ENCODE data around the gene GALNT11.

The GALNT11 gene

DNA sequence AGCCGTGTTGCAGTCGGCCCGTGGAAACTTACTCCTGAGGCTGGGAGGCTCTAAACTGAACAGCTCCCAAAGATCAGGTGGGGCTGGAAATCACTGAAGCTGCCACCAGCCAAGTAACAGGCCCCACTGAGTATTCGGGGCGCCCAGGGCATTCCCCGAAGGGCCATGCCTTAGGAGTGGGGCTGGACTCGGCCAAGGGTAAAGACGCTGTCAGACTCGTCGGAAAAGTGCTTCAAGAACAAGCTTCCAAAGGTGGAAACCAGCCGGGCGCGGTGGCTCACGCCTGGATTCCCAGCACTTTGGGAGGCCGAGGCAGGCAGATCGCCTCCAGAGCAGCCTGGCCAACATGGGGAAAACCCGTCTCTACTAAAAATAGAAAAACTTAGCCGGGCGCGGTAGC, 102.8 kb downstream of the GALNT11 start:
- Histone ChIP-seq H3K9me3 (ENCODE audit: control insufficient read depth, insufficient read depth, low read length) (peaks cover 5% of the 10 kb centered on the region), H3K4me1 (ENCODE audit: control insufficient read depth, insufficient read depth, low read length) (no peaks in the 10 kb centered on the region), H3K9ac (ENCODE audit: low read depth, low read length) (no peak overlapping the region), H3K36me3 (ENCODE audit: control insufficient read depth, insufficient read depth, low read length) (peaks cover 28% of the 10 kb centered on the region), H3K4me3 (ENCODE audit: low read depth, low read length) (no peak overlapping the region), H3K27me3 (ENCODE audit: control insufficient read depth, insufficient read depth, low read length) (no peaks in the 10 kb centered on the region)

DNA sequence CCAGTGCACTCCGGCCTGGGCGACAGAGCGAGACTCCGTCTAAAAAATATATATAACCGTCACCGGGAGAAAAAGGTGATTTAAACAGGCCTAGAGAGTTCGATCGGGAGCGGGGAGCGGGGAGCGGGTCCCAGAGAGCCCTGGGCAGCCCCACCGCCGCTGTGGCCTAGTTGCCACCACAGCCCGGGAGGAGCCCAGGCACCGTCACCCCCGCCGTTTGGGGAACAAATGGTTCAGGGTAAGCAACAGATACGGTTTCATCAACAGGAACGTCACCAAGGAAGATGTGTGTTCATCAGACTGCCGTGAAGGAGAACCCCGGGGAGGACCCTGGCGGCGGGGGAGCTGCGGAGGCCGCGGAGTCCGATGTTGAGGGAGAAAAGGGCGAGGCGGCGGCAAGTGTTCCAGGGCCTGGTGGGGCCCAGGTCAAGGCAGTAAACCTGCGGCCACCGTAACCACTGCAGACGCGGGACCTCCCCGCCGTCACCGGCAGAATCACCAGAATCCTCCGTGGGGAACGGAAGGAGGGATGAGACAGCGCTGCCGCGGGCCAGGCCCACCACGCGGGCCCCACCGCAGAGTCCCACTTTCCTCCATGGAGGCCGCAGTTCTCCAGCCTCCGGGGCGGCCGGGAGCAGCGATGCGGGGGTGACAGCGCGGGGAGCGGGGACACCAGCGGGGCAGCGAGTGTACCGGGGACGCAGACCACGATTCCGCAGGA, 103.4 kb downstream of the GALNT11 start:
- Histone ChIP-seq H3K36me3 (ENCODE audit: control insufficient read depth, insufficient read depth, low read length) (peaks cover 28% of the 10 kb centered on the region), H3K4me3 (ENCODE audit: low read depth, low read length) (no peak overlapping the region), H3K4me1 (ENCODE audit: control insufficient read depth, insufficient read depth, low read length) (no peaks in the 10 kb centered on the region), H3K9ac (ENCODE audit: low read depth, low read length) (no peak overlapping the region), H3K27me3 (ENCODE audit: control insufficient read depth, insufficient read depth, low read length) (no peaks in the 10 kb centered on the region), H3K9me3 (ENCODE audit: control insufficient read depth, insufficient read depth, low read length) (peaks cover 5% of the 10 kb centered on the region)

DNA sequence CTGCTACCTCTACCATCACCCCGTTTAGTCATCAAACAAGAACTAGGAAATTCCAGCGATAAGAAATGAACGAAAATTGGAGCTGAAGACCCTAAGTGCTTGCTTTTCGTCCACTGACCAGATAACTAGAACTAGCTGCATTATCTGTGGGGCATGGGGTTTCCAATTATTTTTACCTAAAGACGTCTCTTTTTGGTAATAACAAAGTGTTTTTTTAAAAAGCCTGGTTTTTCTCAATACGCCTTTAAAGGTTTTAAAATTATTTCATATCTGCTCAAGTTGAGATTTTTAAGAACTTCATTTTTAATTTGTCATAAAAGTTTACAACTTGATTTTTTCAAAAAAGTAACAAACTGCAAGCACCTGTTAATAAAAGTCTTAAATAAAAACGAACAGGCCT, 104.2 kb downstream of the GALNT11 start:
- H3K4me1 ChIP-seq (ENCODE audit: control insufficient read depth, insufficient read depth, low read length) = no peaks in the 10 kb centered on the region
- peaks cover 5% of the 10 kb centered on the region for H3K9me3 ChIP-seq (ENCODE audit: control insufficient read depth, insufficient read depth, low read length)
- no peaks in the 10 kb centered on the region for H3K27me3 ChIP-seq (ENCODE audit: control insufficient read depth, insufficient read depth, low read length)
- H3K4me3 ChIP-seq (ENCODE audit: low read depth, low read length) = no peak overlapping the region
- H3K36me3 ChIP-seq (ENCODE audit: control insufficient read depth, insufficient read depth, low read length) = peaks cover 28% of the 10 kb centered on the region
- H3K9ac ChIP-seq (ENCODE audit: low read depth, low read length) = no peak overlapping the region

DNA sequence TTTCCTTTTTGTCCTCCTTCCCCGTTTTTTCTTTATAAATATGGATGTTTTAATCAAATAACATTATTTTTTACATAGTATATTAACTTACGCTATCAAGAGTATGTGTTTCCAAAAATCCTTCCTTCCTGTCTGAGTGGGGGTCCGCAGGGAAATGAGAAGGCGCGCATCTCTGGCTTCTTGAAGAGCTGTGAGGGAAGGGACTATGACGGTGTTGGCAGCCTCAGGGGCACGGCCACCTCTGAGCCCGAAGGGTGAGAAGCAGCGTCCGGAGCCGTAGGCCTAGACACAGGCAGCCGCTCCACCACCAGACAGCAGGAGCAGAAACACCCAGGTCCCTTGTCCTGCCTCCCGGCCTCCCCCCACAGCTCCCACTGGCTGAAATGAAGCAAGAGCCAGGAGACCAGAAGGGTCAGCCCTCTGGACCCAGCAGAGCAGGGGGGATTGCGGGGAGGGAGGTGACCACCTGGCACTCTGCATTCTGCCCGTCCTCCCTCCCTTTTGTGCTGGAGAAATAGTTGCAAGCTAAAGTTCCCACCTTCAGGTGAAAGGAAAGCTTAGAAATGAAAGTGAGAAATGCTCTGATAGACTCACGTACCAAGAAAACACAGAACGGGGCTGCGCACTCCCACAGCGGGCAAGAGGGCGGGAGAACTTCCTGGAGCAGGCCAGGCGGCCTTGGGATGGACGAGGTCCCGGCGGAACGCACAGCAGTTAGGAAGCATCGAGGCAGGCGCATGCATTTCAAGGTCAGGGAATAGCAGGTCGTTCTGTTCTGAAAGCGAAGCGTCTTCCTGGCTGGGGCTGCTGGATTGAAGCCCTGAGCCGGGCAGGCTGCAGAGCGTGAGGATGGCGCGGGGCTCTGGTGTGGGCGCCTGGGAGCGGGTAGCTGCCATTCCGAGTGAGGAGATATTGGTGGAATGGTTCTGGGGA, 105.5 kb downstream of the GALNT11 start:
- peaks cover 5% of the 10 kb centered on the region for H3K9me3 ChIP-seq (ENCODE audit: control insufficient read depth, insufficient read depth, low read length)
- no peaks in the 10 kb centered on the region for H3K4me1 ChIP-seq (ENCODE audit: control insufficient read depth, insufficient read depth, low read length)
- H3K36me3 ChIP-seq (ENCODE audit: control insufficient read depth, insufficient read depth, low read length) = peaks cover 28% of the 10 kb centered on the region
- H3K4me3 ChIP-seq (ENCODE audit: low read depth, low read length) = no peak overlapping the region
- no peaks in the 10 kb centered on the region for H3K27me3 ChIP-seq (ENCODE audit: control insufficient read depth, insufficient read depth, low read length)
- no peak overlapping the region for H3K9ac ChIP-seq (ENCODE audit: low read depth, low read length)

DNA sequence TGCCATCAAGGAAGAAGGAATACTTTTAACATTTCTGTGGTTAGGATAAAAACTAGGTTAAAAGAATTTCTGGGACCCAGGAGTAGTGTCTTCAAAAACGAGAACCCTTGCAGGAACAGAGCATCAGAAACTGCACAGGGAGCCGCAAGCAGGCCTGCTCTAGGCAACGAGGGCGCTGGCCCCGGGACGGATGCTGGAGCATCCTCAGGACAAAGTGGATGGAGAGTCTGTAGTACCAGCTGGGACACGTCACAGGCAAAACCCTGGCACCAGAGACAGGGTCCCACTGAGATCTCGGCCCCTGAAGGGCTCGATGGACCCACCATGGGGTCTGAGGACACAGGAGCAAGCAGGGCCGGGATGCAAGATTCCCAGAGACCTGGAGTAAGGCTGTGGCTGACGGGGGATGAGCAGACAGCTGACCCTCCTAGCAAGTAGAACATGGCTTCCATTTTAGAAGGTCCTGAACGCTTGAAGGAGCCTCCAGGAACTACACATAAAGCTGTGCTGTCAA, 106.6 kb downstream of the GALNT11 start:
- Histone ChIP-seq H3K4me3 (ENCODE audit: low read depth, low read length) (no peak overlapping the region), H3K9ac (ENCODE audit: low read depth, low read length) (no peak overlapping the region), H3K36me3 (ENCODE audit: control insufficient read depth, insufficient read depth, low read length) (peaks cover 23% of the 10 kb centered on the region), H3K9me3 (ENCODE audit: control insufficient read depth, insufficient read depth, low read length) (peaks cover 4% of the 10 kb centered on the region), H3K4me1 (ENCODE audit: control insufficient read depth, insufficient read depth, low read length) (no peaks in the 10 kb centered on the region), H3K27me3 (ENCODE audit: control insufficient read depth, insufficient read depth, low read length) (no peaks in the 10 kb centered on the region)

DNA sequence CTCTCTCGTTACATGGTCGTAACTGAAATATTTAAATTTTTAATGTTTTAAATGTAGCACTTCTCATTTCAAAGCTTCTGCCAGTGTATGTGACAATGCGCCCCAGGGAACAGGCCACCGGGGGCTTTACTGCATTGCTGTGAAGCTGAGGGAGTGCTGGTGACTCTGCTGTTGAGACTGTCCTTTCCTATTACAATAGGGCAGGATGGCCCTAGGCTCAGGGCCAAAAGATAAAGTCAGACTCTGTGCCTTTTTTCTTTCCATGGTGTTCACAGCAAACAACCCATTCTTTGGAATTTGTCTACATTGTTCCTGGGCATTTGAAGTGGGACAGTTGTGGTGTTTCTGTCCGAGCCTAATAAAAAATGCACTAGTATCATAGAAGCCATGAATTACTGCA, 107.3 kb downstream of the GALNT11 start:
- H3K27me3 ChIP-seq (ENCODE audit: control insufficient read depth, insufficient read depth, low read length) = no peaks in the 10 kb centered on the region
- H3K9me3 ChIP-seq (ENCODE audit: control insufficient read depth, insufficient read depth, low read length) = no peaks in the 10 kb centered on the region
- H3K36me3 ChIP-seq (ENCODE audit: control insufficient read depth, insufficient read depth, low read length) = peaks cover 20% of the 10 kb centered on the region
- H3K9ac ChIP-seq (ENCODE audit: low read depth, low read length) = no peak overlapping the region
- H3K4me3 ChIP-seq (ENCODE audit: low read depth, low read length) = no peak overlapping the region
- H3K4me1 ChIP-seq (ENCODE audit: control insufficient read depth, insufficient read depth, low read length) = no peaks in the 10 kb centered on the region

DNA sequence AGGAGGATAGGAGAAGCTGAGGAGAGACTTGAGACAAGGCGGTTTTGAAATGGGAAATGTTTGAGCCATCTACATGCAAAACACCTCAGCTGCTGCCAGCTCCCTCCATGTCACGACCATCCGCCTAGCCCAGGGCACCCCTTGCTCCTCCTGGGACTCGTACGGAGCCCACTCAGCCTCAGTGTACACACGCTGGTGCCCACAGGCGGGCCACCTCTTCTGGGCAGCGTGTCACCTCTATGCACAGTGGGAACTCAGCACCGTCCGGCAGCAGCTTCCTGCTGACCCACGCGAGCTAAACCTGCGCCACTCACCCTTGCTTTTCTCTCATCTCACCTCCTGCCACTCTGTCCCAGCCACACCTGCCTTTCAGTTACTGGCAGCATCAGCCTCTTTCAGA, 108.3 kb downstream of the GALNT11 start:
- Histone ChIP-seq H3K4me3 (ENCODE audit: low read depth, low read length) (no peak overlapping the region), H3K36me3 (ENCODE audit: control insufficient read depth, insufficient read depth, low read length) (peaks cover 20% of the 10 kb centered on the region), H3K4me1 (ENCODE audit: control insufficient read depth, insufficient read depth, low read length) (no peaks in the 10 kb centered on the region), H3K27me3 (ENCODE audit: control insufficient read depth, insufficient read depth, low read length) (no peaks in the 10 kb centered on the region), H3K9me3 (ENCODE audit: control insufficient read depth, insufficient read depth, low read length) (no peaks in the 10 kb centered on the region), H3K9ac (ENCODE audit: low read depth, low read length) (no peak overlapping the region)

DNA sequence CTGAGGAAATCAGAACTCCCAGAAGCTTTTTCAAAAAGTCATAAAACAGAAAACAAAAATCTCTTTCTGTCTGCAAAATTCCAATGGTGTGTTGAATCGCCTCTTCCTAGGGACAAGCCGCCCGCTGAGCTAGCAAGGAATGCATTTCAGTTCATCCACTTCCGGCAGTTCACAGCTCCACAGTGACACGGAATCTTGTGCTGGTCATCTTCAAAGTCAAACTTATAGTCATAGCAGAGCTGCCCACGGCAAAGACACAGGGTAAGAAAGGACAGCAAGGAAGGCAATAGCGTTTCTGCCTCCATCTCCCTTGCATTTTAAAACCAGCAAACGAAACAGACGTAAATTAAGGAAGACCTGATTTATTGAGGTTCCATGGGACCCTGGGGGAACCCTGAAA, 111.2 kb downstream of the GALNT11 start:
- Histone ChIP-seq H3K27me3 (ENCODE audit: control insufficient read depth, insufficient read depth, low read length) (no peaks in the 10 kb centered on the region), H3K9ac (ENCODE audit: low read depth, low read length) (no peak overlapping the region), H3K9me3 (ENCODE audit: control insufficient read depth, insufficient read depth, low read length) (no peaks in the 10 kb centered on the region), H3K36me3 (ENCODE audit: control insufficient read depth, insufficient read depth, low read length) (peaks cover 19% of the 10 kb centered on the region), H3K4me1 (ENCODE audit: control insufficient read depth, insufficient read depth, low read length) (no peaks in the 10 kb centered on the region), H3K4me3 (ENCODE audit: low read depth, low read length) (no peak overlapping the region)

DNA sequence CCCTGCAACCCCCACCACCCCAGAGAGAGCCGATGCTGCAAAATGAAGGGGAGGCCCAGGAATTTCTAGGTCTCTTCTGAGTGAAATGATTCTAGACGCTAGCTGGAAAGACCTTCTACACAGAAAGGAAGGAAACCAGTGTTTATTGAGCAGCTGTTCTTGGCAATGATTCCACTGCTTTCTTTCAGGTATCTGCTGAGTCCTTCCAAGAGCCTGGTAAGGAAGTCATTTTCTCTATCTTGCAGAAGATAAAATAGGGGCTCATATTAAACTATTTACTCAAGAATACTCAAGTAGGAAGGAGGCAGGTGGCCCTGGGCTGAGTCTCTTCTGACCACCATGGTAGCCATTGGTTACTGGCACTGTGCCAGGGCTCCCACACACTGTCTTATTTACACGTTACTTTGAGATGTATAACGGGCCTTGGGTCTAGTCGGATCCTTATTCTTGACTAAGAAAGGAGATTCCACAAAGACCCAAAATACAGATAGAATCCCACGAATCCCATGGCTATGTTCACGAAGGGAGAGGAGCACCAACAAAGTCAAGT, 112.1 kb downstream of the GALNT11 start:
- Histone ChIP-seq H3K36me3 (ENCODE audit: control insufficient read depth, insufficient read depth, low read length) (peaks cover 14% of the 10 kb centered on the region), H3K4me1 (ENCODE audit: control insufficient read depth, insufficient read depth, low read length) (no peaks in the 10 kb centered on the region), H3K4me3 (ENCODE audit: low read depth, low read length) (no peak overlapping the region), H3K9ac (ENCODE audit: low read depth, low read length) (no peak overlapping the region), H3K9me3 (ENCODE audit: control insufficient read depth, insufficient read depth, low read length) (no peaks in the 10 kb centered on the region), H3K27me3 (ENCODE audit: control insufficient read depth, insufficient read depth, low read length) (no peaks in the 10 kb centered on the region)

DNA sequence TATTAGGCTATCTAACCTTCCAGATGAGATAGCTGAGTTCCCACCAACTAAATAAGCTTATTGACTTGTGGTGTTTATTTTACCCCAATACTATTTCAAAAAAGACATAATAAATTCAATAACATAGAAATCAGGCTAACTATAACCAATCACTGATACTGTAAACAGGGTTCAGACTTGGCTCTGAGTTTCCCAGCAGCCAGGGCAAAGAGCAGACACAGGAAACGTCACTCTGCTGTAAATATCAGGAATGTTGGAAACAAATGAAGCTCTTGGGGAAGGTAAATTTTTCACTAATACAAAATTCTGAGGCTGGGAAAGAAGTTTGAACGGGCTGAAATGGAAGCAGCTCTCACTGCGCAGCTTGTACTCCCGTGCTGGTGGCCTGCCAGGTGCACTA, 114.6 kb downstream of the GALNT11 start:
- H3K27me3 ChIP-seq (ENCODE audit: control insufficient read depth, insufficient read depth, low read length) = no peaks in the 10 kb centered on the region
- peaks cover 20% of the 10 kb centered on the region for H3K36me3 ChIP-seq (ENCODE audit: control insufficient read depth, insufficient read depth, low read length)
- no peak overlapping the region for H3K4me3 ChIP-seq (ENCODE audit: low read depth, low read length)
- no peaks in the 10 kb centered on the region for H3K9me3 ChIP-seq (ENCODE audit: control insufficient read depth, insufficient read depth, low read length)
- H3K9ac ChIP-seq (ENCODE audit: low read depth, low read length) = no peak overlapping the region
- H3K4me1 ChIP-seq (ENCODE audit: control insufficient read depth, insufficient read depth, low read length) = no peaks in the 10 kb centered on the region

DNA sequence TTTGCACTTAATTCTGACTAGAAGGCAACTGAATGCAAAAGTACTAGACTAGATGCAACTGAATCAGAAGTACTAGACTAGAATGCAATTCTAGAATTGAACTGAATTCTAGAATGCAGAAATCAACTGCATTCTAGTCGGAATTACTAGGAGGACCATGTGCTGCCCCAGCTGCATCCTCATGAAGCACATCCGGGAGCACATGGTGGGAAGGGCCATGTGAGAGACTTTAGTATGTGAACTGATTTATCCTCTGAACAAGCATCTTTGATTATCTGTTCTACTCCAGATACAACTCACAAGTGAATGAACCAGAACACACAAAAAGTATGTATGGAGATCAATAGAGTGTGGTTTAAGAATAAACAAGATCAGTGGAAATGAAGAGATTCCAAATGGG, 115.1 kb downstream of the GALNT11 start:
- Histone ChIP-seq H3K9ac (ENCODE audit: low read depth, low read length) (no peak overlapping the region), H3K4me3 (ENCODE audit: low read depth, low read length) (no peak overlapping the region), H3K9me3 (ENCODE audit: control insufficient read depth, insufficient read depth, low read length) (no peaks in the 10 kb centered on the region), H3K27me3 (ENCODE audit: control insufficient read depth, insufficient read depth, low read length) (no peaks in the 10 kb centered on the region), H3K4me1 (ENCODE audit: control insufficient read depth, insufficient read depth, low read length) (no peaks in the 10 kb centered on the region), H3K36me3 (ENCODE audit: control insufficient read depth, insufficient read depth, low read length) (peaks cover 22% of the 10 kb centered on the region)
